ENCODE data around the gene KIF26A.

The KIF26A gene

DNA sequence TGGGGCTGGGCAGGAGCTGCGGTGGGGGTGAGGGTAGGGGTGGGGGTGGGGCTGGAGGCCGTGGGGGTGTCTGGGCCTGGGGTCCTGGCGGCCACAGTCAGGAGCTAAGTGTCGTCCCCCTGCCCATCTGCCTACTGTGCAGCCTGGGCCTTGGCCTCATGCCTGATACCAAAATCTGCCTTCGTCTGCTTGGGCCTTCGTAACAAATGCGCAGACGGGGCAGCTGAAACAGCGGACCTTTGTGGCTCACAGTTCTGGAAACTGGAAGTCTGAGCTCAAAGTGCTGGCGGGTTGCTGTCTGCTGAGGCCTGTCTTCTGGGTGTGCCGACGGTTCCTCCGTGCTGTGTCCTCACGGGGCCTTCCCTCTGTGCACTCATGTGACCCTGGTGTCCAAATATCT, 61.7 kb downstream of the KIF26A start:
- no peak overlapping the region for H3K4me3 ChIP-seq (ENCODE audit: low read depth, low read length)
- TF ChIP-seq, protein P1, sequence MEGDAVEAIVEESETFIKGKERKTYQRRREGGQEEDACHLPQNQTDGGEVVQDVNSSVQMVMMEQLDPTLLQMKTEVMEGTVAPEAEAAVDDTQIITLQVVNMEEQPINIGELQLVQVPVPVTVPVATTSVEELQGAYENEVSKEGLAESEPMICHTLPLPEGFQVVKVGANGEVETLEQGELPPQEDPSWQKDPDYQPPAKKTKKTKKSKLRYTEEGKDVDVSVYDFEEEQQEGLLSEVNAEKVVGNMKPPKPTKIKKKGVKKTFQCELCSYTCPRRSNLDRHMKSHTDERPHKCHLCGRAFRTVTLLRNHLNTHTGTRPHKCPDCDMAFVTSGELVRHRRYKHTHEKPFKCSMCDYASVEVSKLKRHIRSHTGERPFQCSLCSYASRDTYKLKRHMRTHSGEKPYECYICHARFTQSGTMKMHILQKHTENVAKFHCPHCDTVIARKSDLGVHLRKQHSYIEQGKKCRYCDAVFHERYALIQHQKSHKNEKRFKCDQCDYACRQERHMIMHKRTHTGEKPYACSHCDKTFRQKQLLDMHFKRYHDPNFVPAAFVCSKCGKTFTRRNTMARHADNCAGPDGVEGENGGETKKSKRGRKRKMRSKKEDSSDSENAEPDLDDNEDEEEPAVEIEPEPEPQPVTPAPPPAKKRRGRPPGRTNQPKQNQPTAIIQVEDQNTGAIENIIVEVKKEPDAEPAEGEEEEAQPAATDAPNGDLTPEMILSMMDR (IDR thresholded peaks at IDR 0.05; ENCODE audit: borderline replicate concordance, insufficient read depth, low read depth, low read length) = no peak

DNA sequence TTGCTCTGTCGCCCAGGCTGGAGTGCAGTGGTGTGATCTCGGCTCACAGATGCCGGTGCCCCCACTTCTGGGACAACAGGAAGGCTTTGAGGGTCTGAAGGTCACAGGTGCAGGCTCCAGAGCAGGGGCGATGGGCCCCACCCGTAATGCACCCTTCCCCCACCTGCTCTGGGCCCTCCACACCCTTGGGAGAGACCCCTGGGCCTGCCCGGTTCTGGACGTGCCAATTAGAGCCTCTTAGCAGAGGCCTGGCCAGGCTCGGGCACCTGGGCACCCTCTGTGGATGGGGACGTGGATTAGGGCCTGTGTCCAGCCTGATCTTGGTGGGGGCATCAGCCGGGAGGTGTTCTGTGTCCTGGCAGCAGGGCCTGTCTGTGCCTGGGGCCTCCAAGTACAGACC, 62.2 kb downstream of the KIF26A start:
- H3K4me3 ChIP-seq (ENCODE audit: low read depth, low read length) = no peak overlapping the region
- TF ChIP-seq, protein P1 (IDR thresholded peaks at IDR 0.05; ENCODE audit: borderline replicate concordance, insufficient read depth, low read depth, low read length) = no peak

DNA sequence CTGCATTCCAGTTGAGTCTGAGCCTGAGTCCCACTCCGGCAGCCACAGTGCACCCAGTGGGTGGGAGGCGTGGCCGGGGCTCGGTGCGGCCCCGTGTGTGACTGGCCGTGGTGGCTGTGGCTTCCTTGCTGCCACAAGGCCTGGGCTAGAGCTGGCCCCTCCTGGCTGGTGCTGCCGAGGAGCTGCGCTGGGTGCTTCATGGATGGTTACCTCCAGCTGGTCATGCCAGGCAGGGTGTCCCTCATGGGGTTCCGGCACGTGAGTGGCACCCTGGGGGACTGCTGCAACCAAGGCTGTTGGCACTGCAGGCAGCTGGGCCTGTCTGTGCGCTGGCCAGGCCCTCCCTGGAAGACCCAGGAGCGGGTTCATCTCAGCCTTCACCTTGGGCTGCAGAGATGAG, 62.7 kb downstream of the KIF26A start:
- TF ChIP-seq, protein P1 (IDR thresholded peaks at IDR 0.05; ENCODE audit: borderline replicate concordance, insufficient read depth, low read depth, low read length) = no peak

DNA sequence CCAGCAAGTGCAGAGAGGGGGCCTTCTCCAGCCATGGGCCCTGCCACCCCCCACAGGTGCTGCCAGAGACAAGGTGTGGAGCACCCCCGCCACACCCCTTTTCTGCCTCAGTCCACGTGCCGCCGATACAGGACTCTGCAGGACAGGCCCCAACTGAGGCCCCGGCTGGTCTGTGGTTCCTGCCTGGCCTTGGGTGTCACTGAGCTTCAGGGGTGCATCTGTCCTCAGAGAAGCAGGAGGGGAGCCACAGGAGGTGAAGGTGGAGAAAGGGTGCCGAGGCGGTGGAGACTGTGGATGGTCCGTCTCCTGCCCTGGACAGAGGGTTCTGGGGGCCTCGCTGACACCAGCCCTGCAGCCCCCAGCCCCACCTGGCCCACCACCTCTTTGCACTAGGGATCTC, 63.1 kb downstream of the KIF26A start:
- TF ChIP-seq, protein P1 (IDR thresholded peaks at IDR 0.05; ENCODE audit: borderline replicate concordance, insufficient read depth, low read depth, low read length) = no peak
- no peak overlapping the region for H3K4me3 ChIP-seq (ENCODE audit: low read depth, low read length)

More for the DNA sequence above, 62.7 kb downstream of the KIF26A start:
- no peak overlapping the region for H3K4me3 ChIP-seq (ENCODE audit: low read depth, low read length)

DNA sequence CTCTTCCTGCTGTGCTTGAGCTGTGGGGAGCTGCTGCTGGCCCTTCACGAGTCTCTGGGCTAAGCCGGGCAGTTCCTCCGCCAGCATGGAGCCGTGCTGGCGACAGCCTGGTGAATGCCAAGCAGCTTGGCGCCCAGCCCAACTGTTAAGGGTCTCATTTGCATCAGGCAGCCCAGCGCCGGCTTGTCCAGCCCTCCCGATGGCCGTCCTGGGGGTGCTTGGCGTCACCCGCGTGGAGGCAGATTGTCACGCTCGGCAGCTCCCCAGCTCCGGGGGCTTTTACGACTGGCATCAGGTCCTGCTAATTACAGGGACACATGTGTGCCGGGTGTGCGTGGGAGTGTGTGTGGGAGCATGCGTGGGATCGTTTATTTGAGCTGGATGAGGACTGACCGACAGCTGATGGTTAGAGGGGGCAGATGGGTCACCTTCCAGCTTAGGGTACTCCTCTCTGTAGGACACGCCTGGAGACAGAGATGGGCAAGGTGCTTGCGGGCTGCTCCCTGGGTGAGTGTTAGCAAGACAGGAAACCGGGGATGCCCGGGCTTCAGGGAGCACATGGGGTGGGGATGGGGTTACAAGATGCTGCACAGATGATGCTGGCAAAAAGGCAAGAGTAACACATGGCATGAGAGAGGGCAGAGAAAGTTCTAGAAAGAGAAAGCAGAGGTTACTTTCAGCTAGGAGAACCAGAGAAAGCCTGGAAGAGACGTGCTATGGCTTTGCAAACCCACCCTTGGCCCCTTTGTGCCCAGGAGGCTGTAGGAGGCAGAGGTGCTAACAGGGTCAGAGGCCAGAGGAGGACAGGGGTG, 64.1 kb downstream of the KIF26A start:
- TF ChIP-seq, protein P1 (IDR thresholded peaks at IDR 0.05; ENCODE audit: borderline replicate concordance, insufficient read depth, low read depth, low read length) = no peak
- no peak overlapping the region for H3K4me3 ChIP-seq (ENCODE audit: low read depth, low read length)

DNA sequence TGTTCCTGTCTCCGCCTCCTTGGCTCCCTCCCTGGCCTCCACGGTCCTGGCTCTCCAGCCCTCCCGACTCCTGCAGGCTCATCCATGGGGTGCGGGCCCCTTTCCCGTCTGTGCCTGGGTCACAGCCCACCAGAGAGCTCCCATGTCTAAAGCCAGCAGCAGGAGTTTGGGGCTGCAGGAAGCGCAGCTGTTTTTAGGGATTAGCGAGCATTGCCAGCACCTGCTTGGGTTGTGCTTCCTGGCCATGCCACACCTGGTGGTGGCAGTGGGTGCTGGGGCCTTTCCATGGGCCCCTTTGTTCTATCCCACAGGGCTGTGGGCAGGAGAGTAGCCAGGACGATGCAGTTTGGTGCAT, 64.7 kb downstream of the KIF26A start:
- H3K4me3 ChIP-seq (ENCODE audit: low read depth, low read length) = no peak overlapping the region

More for the DNA sequence above, 64.7 kb downstream of the KIF26A start:
- TF ChIP-seq, protein P1 (IDR thresholded peaks at IDR 0.05; ENCODE audit: borderline replicate concordance, insufficient read depth, low read depth, low read length) = no peak
